Activated CD4-positive, alpha-beta T cell treated with anti-CD3 and anti-CD28 coated beads, Interleukin-2, amount 10 ng/mL, durations not matched to agents 24 days and 14 days (primary cell): Measurements from ENCODE around the gene MED13L. TPM values are rescaled to one million over a fixed set of nuclear protein-coding genes. Genes with fewer than 3 reads are reported as not detected.
A peak's percentile ranks its signal among the peaks of the same experiment; 100 is the strongest.

Experiments used
- DNase-seq: peaks from one replicate; pipeline ENCODE4 v3.0.0; 2022
- H3K27ac Mint-ChIP-seq: one replicate; pipeline ENCODE4 v1.8.0; 2022; ENCODE audit warnings: mild to moderate bottlenecking, mixed read lengths
- H3K27me3 Mint-ChIP-seq: one replicate; pipeline ENCODE4 v1.8.0; 2022; ENCODE audit warnings: mixed read lengths
- H3K36me3 Mint-ChIP-seq: one replicate; pipeline ENCODE4 v1.8.0; 2022; ENCODE audit warnings: low read depth, mild to moderate bottlenecking, mixed read lengths
- H3K4me1 Mint-ChIP-seq: one replicate; pipeline ENCODE4 v1.8.0; 2021; ENCODE audit warnings: mixed read lengths
- H3K4me3 Mint-ChIP-seq: one replicate; pipeline ENCODE4 v1.8.0; 2022; ENCODE audit warnings: mild to moderate bottlenecking, moderate library complexity, mixed read lengths
- H3K9me3 Mint-ChIP-seq: one replicate; pipeline ENCODE4 v1.8.0; 2021; ENCODE audit warnings: mixed read lengths
- intact Hi-C: fragments of 100-400 bp; cut with micrococcal nuclease; formaldehyde crosslinking; loops from one replicate; pipeline ENCODE4 v1.15.1; 2023
- total RNA-seq: library from RNA; stranded (reverse); gene quantifications from 2 replicates; pipeline ENCODE4 v1.2.3, GENCODE V29; 2022

MED13L gene
- total RNA-seq, result 55.1 and 62.9 TPM in 2 replicates

DNA sequence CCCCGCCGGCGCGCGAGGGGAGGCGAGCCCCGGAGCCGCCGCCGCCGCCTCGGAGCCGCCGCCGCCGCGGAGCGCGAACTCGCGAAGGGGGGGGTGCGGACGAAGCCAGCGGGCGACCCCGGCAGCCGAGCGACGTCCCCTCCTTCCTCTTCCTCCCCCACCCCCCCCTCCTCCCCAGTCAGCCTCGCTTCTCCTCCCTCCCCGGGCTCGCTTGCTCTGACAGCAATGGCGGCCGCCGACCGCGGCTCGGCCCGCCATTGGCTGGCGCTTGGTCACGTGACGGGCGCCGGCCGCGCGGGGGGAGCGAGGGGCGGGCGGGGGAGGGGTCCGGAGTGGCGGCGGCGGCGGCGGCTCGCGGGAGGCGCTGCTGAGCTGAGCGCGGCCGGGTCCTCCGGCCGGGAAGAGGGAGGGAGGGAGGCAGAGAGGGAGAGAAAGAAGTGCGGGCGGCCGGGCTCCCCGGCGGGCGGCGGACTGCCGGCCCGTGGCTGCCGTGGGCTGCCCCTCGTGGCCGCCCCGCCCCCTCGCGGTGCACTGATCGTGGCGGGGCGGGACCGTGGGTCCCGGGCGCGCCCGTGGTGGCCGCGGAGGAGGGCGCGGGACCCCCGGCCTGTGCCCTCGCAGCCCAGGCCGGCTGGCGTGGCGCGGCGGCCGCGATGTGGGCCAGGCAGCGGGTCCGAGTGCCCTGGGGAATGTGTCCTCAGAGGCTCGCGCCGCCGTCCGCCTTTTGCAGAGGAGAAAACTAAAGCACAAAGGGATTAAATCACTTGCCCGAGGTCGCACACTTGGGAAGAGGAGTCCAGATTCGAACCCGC is at the start of gene MED13L:
MED13L (minus strand) TSS at position 227 of the 812 bp plus-strand sequence. CDS start 562 bp downstream, outside the sequence.
- Mint-ChIP-seq H3K27me3 (peaks cover 1% of the 10 kb centered on the region), H3K4me3 (peak within 1 kb of the TSS; percentile 95), H3K9me3 (no peaks in the 10 kb centered on the region), H3K36me3 (peaks cover 1% of the 10 kb centered on the region), H3K4me1 (peaks cover 43% of the 10 kb centered on the region), H3K27ac (peak within 1 kb of the TSS; percentile 90)
- intact Hi-C loops, result loop anchor here (2.0 to 10.0 kb wide), 8 partner anchors 47 to 461 kb away; partner anchors contain the start of genes MAP1LC3B2, RNFT2 and SPRING1
- peak; percentile 96 for DNase-seq

DNA sequence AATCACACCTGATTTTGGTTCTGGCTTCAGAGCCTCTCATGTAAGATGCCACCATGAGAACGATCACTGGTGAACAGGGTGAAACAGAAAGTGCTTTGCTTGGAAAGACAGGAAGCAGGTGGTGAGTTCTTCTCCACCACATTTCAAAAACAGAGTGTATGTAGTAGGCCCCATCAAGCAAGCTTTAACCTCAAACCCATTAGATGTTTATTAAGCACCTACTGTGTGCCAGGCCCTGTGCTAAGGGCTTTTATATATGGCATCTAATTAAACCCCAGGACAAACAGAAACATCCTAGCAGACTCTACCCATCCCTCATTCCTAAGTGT is 47.8 kb upstream of the MED13L start:
- peak; percentile 84 for DNase-seq
- intact Hi-C loops, result loop anchor here (2.0 to 10.0 kb wide), 4 partner anchors 34 to 600 kb away; partner anchors contain the start of genes MAP1LC3B2 and MED13L
- H3K27me3 Mint-ChIP-seq, result no peaks in the 10 kb centered on the region
- H3K27ac Mint-ChIP-seq, result peak overlapping the region; percentile 81
- peak overlapping the region; percentile 51 for H3K4me3 Mint-ChIP-seq
- peaks cover 29% of the 10 kb centered on the region for H3K4me1 Mint-ChIP-seq
- H3K36me3 Mint-ChIP-seq, result peaks cover 2% of the 10 kb centered on the region
- H3K9me3 Mint-ChIP-seq, result peaks cover 11% of the 10 kb centered on the region

DNA sequence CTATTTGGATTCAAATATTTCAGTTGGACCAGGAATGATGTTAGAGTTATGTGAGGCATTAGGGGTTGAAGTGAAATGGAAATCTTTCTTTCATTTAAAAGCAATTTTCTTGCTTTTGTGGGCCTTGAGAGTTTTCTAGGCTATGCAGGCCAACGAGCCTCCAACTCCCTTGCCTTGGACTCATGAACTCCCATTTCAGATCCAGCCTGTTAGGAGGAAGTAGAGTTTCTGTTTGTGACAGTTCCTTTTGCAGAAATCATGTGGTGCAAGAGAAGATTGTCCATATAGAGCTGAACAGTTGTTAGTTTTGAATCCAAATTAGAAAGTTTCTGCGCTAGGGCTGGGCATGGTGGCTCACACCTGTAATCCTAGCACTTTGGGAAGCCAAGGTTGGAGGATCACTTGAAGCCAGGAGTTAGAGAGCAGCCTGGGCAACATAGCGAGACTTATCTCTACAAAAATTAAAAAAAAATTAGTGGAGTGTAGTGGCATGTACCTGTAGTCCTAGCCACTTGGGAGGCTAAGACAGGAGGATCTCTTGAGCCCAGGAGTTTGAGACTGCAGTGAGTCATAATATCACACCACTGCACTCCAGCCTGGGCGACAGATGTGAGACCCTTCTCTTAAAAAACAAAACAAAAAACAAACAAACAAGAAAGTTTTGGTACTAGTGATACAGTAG is 47.3 kb upstream of the MED13L start:
- DNase-seq, result no peak
- intact Hi-C loops, result loop anchor here (2.0 to 10.0 kb wide), 4 partner anchors 34 to 600 kb away; partner anchors contain the start of genes MAP1LC3B2 and MED13L
- peak overlapping the region; percentile 81 for H3K27ac Mint-ChIP-seq
- peaks cover 11% of the 10 kb centered on the region for H3K9me3 Mint-ChIP-seq
- H3K4me3 Mint-ChIP-seq, result peak overlapping the region; percentile 51
- peaks cover 2% of the 10 kb centered on the region for H3K36me3 Mint-ChIP-seq
- peaks cover 34% of the 10 kb centered on the region for H3K4me1 Mint-ChIP-seq
- no peaks in the 10 kb centered on the region for H3K27me3 Mint-ChIP-seq

DNA sequence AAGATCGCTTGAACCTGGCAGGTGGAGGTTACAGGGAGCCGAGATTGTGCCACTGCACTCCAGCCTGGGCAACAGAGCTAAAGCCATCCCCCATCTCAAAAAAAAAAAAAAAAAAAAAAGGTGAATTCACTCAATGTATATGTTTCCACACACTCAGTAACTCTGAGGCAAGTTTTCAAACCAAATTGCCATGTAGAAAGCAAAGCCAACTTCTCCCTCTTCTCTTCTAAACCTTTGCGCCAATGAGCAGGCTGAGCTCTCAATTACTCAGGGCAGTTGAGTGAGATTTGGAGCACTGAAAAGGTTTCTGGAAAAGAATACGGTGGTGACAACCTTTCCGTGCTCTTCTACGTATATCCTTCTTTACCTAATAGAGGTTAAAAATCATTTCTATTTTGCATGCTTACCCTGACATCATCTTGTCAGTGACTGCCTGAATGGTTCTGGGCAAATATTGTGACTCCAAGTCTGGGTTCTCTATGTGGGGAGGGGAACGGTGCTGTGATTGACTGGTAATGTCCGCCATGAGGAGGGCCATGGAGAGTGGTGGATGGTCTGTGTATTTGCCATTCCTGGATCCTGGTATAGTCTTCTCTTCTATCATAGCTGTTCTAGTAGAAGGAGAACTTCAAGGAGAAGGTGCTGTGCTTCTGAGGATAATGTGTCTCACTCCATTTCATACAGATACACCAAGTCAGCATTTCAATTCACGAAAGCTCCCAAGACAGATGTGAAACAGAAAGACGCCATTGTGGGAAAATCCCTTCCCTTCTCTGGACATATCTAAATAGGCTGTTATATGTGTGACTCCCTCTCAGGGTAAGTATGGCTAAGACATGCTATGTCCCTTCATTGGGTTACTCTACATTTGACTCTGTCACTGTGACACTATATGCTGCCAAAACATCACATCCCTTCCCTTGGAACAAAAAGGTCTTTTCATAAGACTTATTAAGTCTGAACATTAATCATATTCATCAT is 46.2 kb upstream of the MED13L start:
- Mint-ChIP-seq H3K27ac (peak overlapping the region; percentile 82), H3K9me3 (peaks cover 11% of the 10 kb centered on the region), H3K4me1 (peaks cover 43% of the 10 kb centered on the region), H3K27me3 (no peaks in the 10 kb centered on the region), H3K4me3 (peak overlapping the region; percentile 56), H3K36me3 (peaks cover 2% of the 10 kb centered on the region)
- DNase-seq, result peak; percentile 61
- intact Hi-C loops, result loop anchor here (2.0 to 10.0 kb wide), 4 partner anchors 35 to 601 kb away; partner anchors contain the start of genes MAP1LC3B2 and MED13L

DNA sequence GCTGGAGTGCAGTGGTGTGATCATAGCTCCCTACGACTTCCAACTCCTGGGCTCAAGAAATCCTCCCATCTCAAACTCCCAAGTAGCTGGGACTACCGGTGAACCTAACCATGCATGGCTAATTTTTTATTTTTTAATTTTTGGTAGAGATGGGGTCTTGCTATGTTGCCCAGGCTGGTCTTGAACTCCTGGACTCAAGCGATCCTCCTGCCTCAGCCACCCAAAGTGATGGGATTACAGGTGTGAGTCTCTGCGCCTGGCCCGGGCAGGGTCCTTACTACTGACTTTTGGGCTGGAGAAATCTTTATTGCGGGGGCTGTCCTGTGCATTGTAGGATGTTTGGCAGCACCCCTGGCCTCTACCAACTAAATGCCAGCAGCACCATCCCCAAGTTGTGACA is 44.4 kb upstream of the MED13L start:
- Mint-ChIP-seq H3K4me3 (no peak overlapping the region), H3K36me3 (peaks cover 2% of the 10 kb centered on the region)

DNA sequence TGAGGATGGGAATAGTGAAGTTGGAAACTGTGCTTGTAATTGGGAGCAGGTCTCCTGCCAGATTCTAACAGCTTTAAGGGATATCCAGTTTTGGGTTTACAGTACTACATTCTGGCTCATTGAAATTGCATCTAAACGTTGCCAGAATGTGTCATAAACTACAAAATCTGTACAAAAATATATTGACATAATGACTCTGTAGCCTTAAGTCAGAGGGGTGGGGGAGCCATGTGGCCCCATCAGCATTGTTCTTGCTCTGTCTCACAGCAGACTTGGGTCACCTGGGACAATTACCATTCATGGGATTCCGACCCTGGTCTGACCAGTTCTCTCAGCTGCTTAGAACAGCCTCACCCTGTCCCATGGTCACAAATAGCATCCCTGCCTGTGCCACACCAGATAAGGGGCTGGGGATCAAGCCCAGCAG is 43.3 kb upstream of the MED13L start:
- Mint-ChIP-seq H3K4me3 (no peak overlapping the region), H3K9me3 (peaks cover 6% of the 10 kb centered on the region), H3K27me3 (peaks cover 1% of the 10 kb centered on the region), H3K36me3 (peaks cover 2% of the 10 kb centered on the region), H3K27ac (peak overlapping the region; percentile 85), H3K4me1 (peaks cover 49% of the 10 kb centered on the region)
- intact Hi-C loops, result loop anchor here (10.0 kb wide), 1 partner anchor 604 kb away; no protein-coding TSS in a partner anchor
- no peak for DNase-seq

More for the DNA sequence above, 44.4 kb upstream of the MED13L start:
- H3K4me1 Mint-ChIP-seq, result peaks cover 43% of the 10 kb centered on the region
- H3K27me3 Mint-ChIP-seq, result peaks cover 1% of the 10 kb centered on the region
- intact Hi-C loops, result loop anchor here (10.0 kb wide), 1 partner anchor 603 kb away; no protein-coding TSS in a partner anchor
- H3K9me3 Mint-ChIP-seq, result peaks cover 6% of the 10 kb centered on the region
- H3K27ac Mint-ChIP-seq, result no peak overlapping the region
- DNase-seq, result no peak

DNA sequence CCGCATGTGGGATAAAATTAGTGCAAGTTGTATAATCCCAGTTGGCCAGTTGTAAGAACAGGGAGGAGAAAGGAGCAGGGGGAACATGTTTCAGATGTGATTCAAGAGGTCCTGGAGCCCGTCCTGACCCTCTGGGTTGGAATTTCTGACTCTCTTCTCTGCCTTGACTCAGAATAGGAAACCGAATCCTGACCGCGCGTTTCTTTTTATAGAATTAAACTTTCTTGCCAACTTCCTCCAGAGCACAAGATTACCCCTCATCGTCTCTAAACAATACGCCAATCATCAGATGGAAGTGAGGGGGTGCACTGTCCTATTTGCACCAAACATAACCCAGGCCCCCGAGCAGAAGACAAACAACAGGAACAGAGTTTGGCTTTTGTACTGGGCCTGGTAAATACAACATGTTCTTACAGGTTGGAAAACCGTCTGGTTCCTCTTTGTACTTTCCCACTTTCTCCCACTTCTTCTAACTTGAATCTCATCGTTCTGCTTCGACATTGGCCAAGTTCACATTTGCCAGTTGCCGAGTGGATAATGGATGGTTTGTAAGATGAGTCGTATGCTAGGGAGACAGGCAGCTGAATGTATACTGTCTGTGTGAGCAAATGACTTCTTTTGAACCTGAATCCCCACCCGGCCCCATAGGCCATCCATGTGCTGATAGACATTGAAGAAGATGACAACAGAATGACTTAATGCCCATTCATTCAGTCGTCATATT is 42.6 kb upstream of the MED13L start:
- intact Hi-C loops, result loop anchor here (10.0 kb wide), 1 partner anchor 605 kb away; no protein-coding TSS in a partner anchor
- peaks cover 46% of the 10 kb centered on the region for H3K4me1 Mint-ChIP-seq
- peaks cover 1% of the 10 kb centered on the region for H3K27me3 Mint-ChIP-seq
- peak overlapping the region; percentile 85 for H3K27ac Mint-ChIP-seq
- H3K4me3 Mint-ChIP-seq, result peak overlapping the region; percentile 73
- H3K36me3 Mint-ChIP-seq, result peaks cover 2% of the 10 kb centered on the region
- peaks cover 11% of the 10 kb centered on the region for H3K9me3 Mint-ChIP-seq
- peak; percentile 74 for DNase-seq

DNA sequence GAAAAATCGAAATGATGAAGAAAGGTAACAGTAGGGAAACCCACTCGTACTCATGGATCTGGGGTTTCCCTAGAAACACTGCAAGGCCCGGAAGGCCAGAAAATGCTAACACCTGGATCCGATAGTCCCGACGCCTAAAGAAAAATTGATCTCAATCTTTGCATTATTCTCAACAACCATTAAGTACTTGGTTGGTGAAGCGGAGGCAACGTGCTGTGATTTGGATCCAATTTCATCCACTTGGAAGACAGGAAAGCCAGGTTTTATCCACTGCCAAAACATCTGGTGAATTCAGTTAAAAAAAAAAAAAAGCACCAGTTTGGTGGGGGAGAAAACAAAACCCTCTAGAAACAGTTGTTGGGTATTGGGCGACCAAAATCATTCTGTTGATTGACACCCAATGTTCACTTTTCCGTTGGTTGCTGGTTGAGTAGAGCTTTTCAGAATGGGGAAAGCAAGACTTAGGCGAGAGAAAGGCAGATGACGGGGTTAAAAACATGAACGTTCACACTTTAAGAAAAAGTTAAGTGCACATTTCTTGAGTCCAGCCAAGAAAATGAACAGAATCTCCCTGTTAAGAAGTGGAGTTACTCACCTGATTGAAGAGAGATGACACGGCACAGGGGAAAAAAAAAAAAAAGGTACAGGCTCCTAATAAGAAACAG is 41.9 kb upstream of the MED13L start:
- peaks cover 2% of the 10 kb centered on the region for H3K36me3 Mint-ChIP-seq
- peak overlapping the region; percentile 85 for H3K27ac Mint-ChIP-seq
- no peak for DNase-seq
- peaks cover 11% of the 10 kb centered on the region for H3K9me3 Mint-ChIP-seq
- peak overlapping the region; percentile 73 for H3K4me3 Mint-ChIP-seq
- H3K27me3 Mint-ChIP-seq, result peaks cover 3% of the 10 kb centered on the region
- intact Hi-C loops, result no loop called here
- peaks cover 42% of the 10 kb centered on the region for H3K4me1 Mint-ChIP-seq

DNA sequence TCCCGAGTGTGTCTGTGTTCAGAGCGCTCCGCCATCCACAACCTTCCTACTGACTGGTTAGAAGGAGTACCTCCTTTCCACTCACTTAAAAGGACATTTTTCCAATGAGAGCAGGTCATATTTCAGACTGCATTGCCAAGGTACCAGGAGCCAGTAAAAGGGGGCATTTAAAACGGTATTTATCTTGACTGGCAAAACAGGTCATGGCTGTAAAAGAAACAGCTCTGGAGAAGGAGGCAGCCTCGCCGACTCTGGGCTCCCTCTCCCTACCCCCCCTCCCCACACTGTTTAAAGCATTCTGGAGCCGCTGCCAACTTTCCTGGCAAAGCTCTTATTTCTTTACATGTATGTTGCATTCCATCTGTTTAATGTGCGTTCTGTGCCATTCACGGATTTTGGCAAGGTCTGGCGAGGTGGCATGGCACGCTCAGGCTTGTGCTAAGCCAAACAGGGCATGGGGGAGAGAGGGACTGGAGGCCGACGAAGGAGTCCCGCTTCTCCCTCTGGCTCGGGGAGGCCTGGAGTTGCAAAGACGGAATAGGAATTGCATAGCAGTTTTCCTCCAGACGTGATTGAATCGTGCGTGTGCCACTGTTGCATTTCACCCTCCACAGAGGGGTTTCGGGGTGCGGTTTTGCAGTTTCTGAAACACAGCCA is 41.2 kb upstream of the MED13L start:
- Mint-ChIP-seq H3K27ac (peak overlapping the region; percentile 29), H3K27me3 (peaks cover 3% of the 10 kb centered on the region), H3K4me3 (no peak overlapping the region), H3K9me3 (peaks cover 6% of the 10 kb centered on the region), H3K36me3 (no peaks in the 10 kb centered on the region), H3K4me1 (peaks cover 36% of the 10 kb centered on the region)
- intact Hi-C loops, result no loop called here
- no peak for DNase-seq

DNA sequence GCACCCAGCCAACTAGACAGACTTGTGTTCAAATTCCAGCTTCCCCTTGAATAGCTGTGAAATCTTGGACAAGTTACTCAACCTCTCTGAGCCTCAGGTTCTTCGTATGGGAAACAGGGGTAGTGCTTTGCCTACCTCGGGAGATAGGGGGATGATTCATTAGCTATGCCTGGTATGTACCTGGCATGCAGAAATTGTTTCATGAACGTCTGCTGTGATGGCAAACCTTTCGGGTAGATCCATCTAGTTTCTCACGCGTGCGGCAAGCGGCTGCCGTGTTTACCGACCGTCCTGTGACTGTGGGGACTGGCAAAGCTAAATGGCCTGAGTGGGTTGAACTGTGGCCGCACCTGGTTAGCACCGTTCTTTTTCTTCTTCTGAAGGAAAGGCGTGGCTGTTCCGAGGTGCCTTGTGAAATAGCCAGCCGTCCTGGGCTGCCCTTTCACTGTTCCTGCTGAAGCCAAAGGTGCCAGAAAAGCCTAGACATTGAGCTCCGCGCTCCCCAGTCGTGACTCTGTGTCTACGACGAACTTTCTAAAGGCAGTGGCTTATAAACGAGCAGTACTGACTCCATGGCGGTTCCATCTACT is 40.6 kb upstream of the MED13L start:
- Mint-ChIP-seq H3K27ac (peak overlapping the region; percentile 29), H3K36me3 (no peaks in the 10 kb centered on the region), H3K4me3 (no peak overlapping the region), H3K4me1 (peaks cover 32% of the 10 kb centered on the region), H3K27me3 (peaks cover 3% of the 10 kb centered on the region), H3K9me3 (peaks cover 6% of the 10 kb centered on the region)
- DNase-seq, result no peak
- intact Hi-C loops, result no loop called here

DNA sequence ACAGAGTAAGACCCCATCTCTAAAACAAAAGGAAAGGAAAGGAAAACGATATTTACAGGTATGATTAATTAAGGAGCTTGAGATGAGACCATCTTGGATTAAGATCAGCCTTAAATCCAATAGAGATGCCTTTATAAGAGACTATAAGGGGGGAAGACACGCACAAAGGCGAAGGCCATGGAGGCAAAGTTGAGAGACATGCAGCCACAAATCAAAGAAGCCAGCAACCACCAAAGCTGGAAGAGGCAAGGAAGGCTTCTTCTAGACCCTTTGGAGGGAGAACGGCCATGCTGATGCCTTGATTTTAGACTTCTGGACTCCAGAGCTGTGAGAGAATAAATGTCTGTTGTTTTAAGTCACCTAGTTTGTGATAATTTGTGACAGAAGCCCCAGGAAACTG is 39.6 kb upstream of the MED13L start:
- peaks cover 6% of the 10 kb centered on the region for H3K9me3 Mint-ChIP-seq
- intact Hi-C loops, result no loop called here
- H3K27ac Mint-ChIP-seq, result no peak overlapping the region
- H3K36me3 Mint-ChIP-seq, result no peaks in the 10 kb centered on the region
- no peak overlapping the region for H3K4me3 Mint-ChIP-seq
- no peak for DNase-seq
- H3K27me3 Mint-ChIP-seq, result peaks cover 3% of the 10 kb centered on the region
- peaks cover 32% of the 10 kb centered on the region for H3K4me1 Mint-ChIP-seq
